ENCODE measurements around the gene CCDC191. TPM values are rescaled to one million over a fixed set of nuclear protein-coding genes. Genes with fewer than 3 reads are reported as not detected.

The CCDC191 gene
- total RNA-seq, 4 donors from 2014 or later: 0.92 to 3.6 (median 1.8) TPM

DNA sequence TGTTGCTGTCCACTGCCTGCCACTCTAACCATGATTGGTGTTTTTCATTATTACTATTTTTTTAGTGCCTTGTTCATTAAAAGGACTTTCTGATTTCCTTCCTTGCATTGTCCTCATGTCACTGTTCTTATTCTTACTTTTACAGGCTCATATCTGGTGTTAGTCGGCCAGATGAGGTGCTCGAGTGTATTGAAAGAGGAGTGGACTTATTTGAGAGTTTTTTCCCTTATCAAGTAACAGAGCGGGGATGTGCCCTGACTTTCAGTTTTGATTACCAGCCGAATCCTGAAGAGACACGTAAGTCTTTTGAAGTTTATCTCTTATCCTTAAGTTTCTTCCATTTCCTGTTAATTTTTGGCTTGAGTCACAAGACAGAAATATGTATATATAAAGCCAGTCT, 23.4 kb upstream of the CCDC191 start:
- intact Hi-C loops (cut with DNase I): no loop called here
- H3K4me3 ChIP-seq: no peak overlapping the region
- 82 to 89% methylated on average over 5 of the region's 5 CpGs for WGBS, 2 donors
- peaks cover 10 to 98% (median 16%) of the 10 kb centered on the region in 3 donors for H3K36me3 ChIP-seq
- no peaks in the 10 kb centered on the region for H3K4me1 ChIP-seq
- no peak for DNase-seq
- H3K9me3 ChIP-seq: no peaks in the 10 kb centered on the region
- H3K27me3 ChIP-seq: no peaks in the 10 kb centered on the region
- no peak for TF ChIP-seq POLR2A (IDR thresholded peaks at IDR 0.05)
- TF ChIP-seq CTCF (IDR thresholded peaks at IDR 0.05): no peak
- no peak overlapping the region for H3K27ac ChIP-seq

DNA sequence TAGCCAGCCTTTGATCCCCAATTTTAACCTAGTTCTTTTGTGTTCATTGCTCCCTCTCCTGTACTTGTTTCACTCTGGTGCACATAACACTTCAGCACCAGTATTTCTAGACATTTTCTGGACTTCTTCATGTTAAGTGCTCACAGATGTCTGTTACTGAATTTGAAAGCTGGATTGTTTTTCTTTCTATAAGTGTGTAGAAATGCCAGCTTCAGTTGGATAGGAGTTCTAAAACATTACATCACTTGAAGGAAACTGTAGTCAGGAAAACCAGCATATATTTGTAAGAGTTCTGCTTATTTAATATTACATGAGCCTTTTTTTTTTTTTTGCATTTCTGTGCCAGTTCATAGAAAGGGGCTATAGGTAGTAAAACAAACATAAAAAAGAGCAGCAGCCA, 21.8 kb upstream of the CCDC191 start:
- Histone ChIP-seq H3K4me1 (no peaks in the 10 kb centered on the region), H3K27ac (no peak overlapping the region), H3K36me3 (peaks cover 17 to 100% (median 22%) of the 10 kb centered on the region in 3 donors), H3K9me3 (no peaks in the 10 kb centered on the region), H3K4me3 (no peak overlapping the region), H3K27me3 (no peaks in the 10 kb centered on the region)
- intact Hi-C loops (cut with DNase I): no loop called here
- TF ChIP-seq POLR2A (IDR thresholded peaks at IDR 0.05): no peak
- no peak for TF ChIP-seq CTCF (IDR thresholded peaks at IDR 0.05)
- DNase-seq: no peak

GRCh38 chr3:114076711-114077110, 20.4 kb upstream of the CCDC191 start:
- H3K27ac ChIP-seq: no peak overlapping the region

GRCh38 chr3:114071786-114072185, 15.5 kb upstream of the CCDC191 start:
- Histone ChIP-seq H3K36me3 (peaks cover 19 to 100% (median 36%) of the 10 kb centered on the region in 3 donors), H3K27me3 (no peaks in the 10 kb centered on the region), H3K4me1 (no peaks in the 10 kb centered on the region), H3K4me3 (no peak overlapping the region), H3K9me3 (no peaks in the 10 kb centered on the region), H3K27ac (no peak overlapping the region)
- intact Hi-C loops (cut with DNase I): no loop called here
- TF ChIP-seq CTCF (IDR thresholded peaks at IDR 0.05): no peak
- no peak for TF ChIP-seq POLR2A (IDR thresholded peaks at IDR 0.05)
- DNase-seq: no peak
- WGBS, 2 donors: 61 to 77% methylated on average over 1 of the region's 1 CpG

More at GRCh38 chr3:114076711-114077110, 20.4 kb upstream of the CCDC191 start:
- no peak for DNase-seq
- Histone ChIP-seq H3K4me3 (no peak overlapping the region), H3K4me1 (no peaks in the 10 kb centered on the region), H3K9me3 (no peaks in the 10 kb centered on the region), H3K27me3 (no peaks in the 10 kb centered on the region), H3K36me3 (peaks cover 17 to 100% (median 27%) of the 10 kb centered on the region in 3 donors)
- intact Hi-C loops (cut with DNase I): no loop called here
- WGBS, 2 donors: 84 to 88% methylated on average over 3 to 6 of the region's 6 CpGs
- TF ChIP-seq CTCF (IDR thresholded peaks at IDR 0.05): no peak
- TF ChIP-seq POLR2A (IDR thresholded peaks at IDR 0.05): no peak

DNA sequence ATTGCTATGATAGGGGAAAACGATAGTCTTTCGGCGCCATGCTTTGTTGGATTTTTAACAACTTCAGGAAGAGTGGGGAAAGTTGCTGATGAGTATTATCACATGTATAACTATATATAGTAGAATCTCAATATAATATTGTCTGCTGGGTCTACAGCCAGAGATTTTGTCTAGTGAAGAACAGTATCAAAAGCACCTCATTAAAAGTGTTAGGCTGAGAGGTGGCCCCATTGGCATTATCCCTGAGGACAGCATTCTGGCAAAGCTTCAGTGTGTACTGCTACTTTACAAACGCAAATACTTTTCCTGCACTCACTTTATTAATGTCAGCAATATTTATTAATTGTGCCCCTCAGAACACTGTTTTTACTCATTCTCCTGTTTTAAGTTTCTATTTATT, 12.0 kb upstream of the CCDC191 start:
- Histone ChIP-seq H3K27me3 (no peaks in the 10 kb centered on the region), H3K27ac (no peak overlapping the region), H3K4me3 (no peak overlapping the region), H3K36me3 (peaks cover 4 to 86% (median 22%) of the 10 kb centered on the region in 3 donors), H3K9me3 (no peaks in the 10 kb centered on the region), H3K4me1 (no peaks in the 10 kb centered on the region)
- intact Hi-C loops (cut with DNase I): no loop called here
- DNase-seq: no peak
- no peak for TF ChIP-seq POLR2A (IDR thresholded peaks at IDR 0.05)
- TF ChIP-seq CTCF (IDR thresholded peaks at IDR 0.05): no peak
- WGBS, 2 donors: 88 to 94% methylated on average over 4 of the region's 4 CpGs

Measured in esophagus squamous epithelium (tissue), 5 donors.